Measurements from ENCODE around the gene TIGAR.

- TF ChIP-seq, protein P1, sequence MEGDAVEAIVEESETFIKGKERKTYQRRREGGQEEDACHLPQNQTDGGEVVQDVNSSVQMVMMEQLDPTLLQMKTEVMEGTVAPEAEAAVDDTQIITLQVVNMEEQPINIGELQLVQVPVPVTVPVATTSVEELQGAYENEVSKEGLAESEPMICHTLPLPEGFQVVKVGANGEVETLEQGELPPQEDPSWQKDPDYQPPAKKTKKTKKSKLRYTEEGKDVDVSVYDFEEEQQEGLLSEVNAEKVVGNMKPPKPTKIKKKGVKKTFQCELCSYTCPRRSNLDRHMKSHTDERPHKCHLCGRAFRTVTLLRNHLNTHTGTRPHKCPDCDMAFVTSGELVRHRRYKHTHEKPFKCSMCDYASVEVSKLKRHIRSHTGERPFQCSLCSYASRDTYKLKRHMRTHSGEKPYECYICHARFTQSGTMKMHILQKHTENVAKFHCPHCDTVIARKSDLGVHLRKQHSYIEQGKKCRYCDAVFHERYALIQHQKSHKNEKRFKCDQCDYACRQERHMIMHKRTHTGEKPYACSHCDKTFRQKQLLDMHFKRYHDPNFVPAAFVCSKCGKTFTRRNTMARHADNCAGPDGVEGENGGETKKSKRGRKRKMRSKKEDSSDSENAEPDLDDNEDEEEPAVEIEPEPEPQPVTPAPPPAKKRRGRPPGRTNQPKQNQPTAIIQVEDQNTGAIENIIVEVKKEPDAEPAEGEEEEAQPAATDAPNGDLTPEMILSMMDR (IDR thresholded peaks at IDR 0.05), result no peak
- no peak for TF ChIP-seq CEBPB (IDR thresholded peaks at IDR 0.05)
- TF ChIP-seq JUNB (IDR thresholded peaks at IDR 0.05), result no peak
- TF ChIP-seq NFE2L2 (conservative IDR thresholded peaks at IDR 0.05; ENCODE audit: low read length), result no peak
- TF ChIP-seq POLR2A (IDR thresholded peaks at IDR 0.05; ENCODE audit: low read length), result no peak
- no peak for TF ChIP-seq ZSCAN20 (CRISPR knock-in tag; IDR thresholded peaks at IDR 0.05)
- no peak for TF ChIP-seq KDM1A (IDR thresholded peaks at IDR 0.05; ENCODE audit: low read depth)
- no peak for TF ChIP-seq MAX (IDR thresholded peaks at IDR 0.05)
- no peak for TF ChIP-seq EP300 (IDR thresholded peaks at IDR 0.05)
Observed at GRCh38 chr12:4388662-4389061, 67.6 kb downstream of the TIGAR start.

Measured in A549 (cell line).